Nephron (organoid): Measurements from ENCODE around the gene SLC50A1.

Source experiments
- H3K27ac Mint-ChIP-seq, 3 experiments: 2 replicates each; pipeline ENCODE4 v1.8.0; 2020; ENCODE audit warnings: mixed read lengths in 3 of 3, mild to moderate bottlenecking in 2 of 3, moderate library complexity in 1 of 3
- H3K27me3 Mint-ChIP-seq: 2 replicates; pipeline ENCODE4 v1.8.0; 2021; ENCODE audit warnings: low read depth, mild to moderate bottlenecking, moderate library complexity, mixed read lengths
- H3K36me3 Mint-ChIP-seq: 2 replicates; pipeline ENCODE4 v1.8.0; 2020; ENCODE audit warnings: low read depth, mixed read lengths
- H3K4me1 Mint-ChIP-seq: 2 replicates; pipeline ENCODE4 v1.8.0; 2020; ENCODE audit warnings: mixed read lengths
- H3K4me3 Mint-ChIP-seq, 3 experiments: 2 replicates each; pipeline ENCODE4 v1.8.0; 2020; ENCODE audit warnings: mild to moderate bottlenecking in 3 of 3, mixed read lengths in 3 of 3, moderate library complexity in 2 of 3
- H3K9me3 Mint-ChIP-seq: 2 replicates; pipeline ENCODE4 v1.8.0; 2020; ENCODE audit warnings: mixed read lengths
- TF ChIP-seq, protein P1 (sequence below), 3 experiments: fragments of 200-600 bp; sonication (generic); IDR thresholded peaks; one replicate each; pipeline ENCODE4 v1.5.0; 2021; ENCODE audit warnings: antibody characterized with exemption in 3 of 3; ENCODE audit not compliant: unreplicated experiment in 3 of 3

SLC50A1 gene

DNA sequence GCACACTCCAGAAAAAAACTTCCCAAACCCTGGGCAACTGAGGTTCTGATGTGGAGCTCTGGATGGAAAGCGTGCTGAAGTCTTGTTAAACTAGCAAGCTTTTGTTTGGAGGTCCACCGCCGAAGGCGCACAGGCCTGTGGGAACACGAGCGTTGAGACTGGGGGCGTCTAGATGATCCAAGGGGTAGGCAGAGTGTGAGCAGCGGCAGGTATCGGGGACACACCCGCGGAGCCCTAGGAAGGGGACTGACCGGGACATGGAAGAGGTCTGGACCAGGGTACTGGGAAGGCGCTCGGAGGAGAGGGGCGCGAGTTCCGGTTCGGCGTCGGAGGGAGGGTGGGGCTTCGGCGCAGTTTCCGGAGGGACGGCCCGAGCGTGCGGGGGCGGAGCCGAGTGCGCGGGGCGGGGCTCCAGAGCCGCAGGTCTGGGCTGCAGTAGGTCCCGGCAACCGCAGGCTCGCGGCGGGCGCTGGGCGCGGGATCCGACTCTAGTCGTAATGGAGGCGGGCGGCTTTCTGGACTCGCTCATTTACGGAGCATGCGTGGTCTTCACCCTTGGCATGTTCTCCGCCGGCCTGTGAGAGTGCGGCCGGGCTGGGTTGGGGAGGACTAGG, at the start of gene SLC50A1:
TSS of gene SLC50A1 (plus strand) at position 438 of the 614 bp plus-strand sequence. CDS start at position 498, 60 bp downstream.
- Mint-ChIP-seq H3K27ac (peak within 1 kb of the TSS; percentile 95 to 99 (median 99)), H3K36me3 (peaks cover 33% of the 10 kb centered on the region), H3K27me3 (peaks cover 4% of the 10 kb centered on the region), H3K4me3 (peak within 1 kb of the TSS; percentile 93 to 96 (median 94)), H3K4me1 (peaks cover 55% of the 10 kb centered on the region), H3K9me3 (no peaks in the 10 kb centered on the region)
- TF ChIP-seq, protein P1, sequence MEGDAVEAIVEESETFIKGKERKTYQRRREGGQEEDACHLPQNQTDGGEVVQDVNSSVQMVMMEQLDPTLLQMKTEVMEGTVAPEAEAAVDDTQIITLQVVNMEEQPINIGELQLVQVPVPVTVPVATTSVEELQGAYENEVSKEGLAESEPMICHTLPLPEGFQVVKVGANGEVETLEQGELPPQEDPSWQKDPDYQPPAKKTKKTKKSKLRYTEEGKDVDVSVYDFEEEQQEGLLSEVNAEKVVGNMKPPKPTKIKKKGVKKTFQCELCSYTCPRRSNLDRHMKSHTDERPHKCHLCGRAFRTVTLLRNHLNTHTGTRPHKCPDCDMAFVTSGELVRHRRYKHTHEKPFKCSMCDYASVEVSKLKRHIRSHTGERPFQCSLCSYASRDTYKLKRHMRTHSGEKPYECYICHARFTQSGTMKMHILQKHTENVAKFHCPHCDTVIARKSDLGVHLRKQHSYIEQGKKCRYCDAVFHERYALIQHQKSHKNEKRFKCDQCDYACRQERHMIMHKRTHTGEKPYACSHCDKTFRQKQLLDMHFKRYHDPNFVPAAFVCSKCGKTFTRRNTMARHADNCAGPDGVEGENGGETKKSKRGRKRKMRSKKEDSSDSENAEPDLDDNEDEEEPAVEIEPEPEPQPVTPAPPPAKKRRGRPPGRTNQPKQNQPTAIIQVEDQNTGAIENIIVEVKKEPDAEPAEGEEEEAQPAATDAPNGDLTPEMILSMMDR (IDR thresholded peaks at IDR 0.05; ENCODE audit: unreplicated experiment in 3 of 3), result peak; percentile 21 to 46 (median 32)

- H3K4me1 Mint-ChIP-seq, result peaks cover 37% of the 10 kb centered on the region
- peaks cover 7% of the 10 kb centered on the region for H3K36me3 Mint-ChIP-seq
- peak overlapping the region; percentile 56 to 66 (median 63) for H3K4me3 Mint-ChIP-seq
- no peaks in the 10 kb centered on the region for H3K9me3 Mint-ChIP-seq
- H3K27me3 Mint-ChIP-seq, result peaks cover 34% of the 10 kb centered on the region
- H3K27ac Mint-ChIP-seq, result no peak overlapping the region
- TF ChIP-seq, protein P1 (IDR thresholded peaks at IDR 0.05; ENCODE audit: unreplicated experiment in 3 of 3), result peak; percentile 96 to 99 (median 98)
Observed at GRCh38 chr1:155086128-155086741, 49.4 kb upstream of the SLC50A1 start.

- TF ChIP-seq, protein P1 (IDR thresholded peaks at IDR 0.05; ENCODE audit: unreplicated experiment in 3 of 3), result no peak
- Mint-ChIP-seq H3K4me3 (peak overlapping the region; percentile 66 to 74 (median 69)), H3K27ac (no peak overlapping the region), H3K9me3 (no peaks in the 10 kb centered on the region), H3K4me1 (peaks cover 34% of the 10 kb centered on the region), H3K27me3 (peaks cover 31% of the 10 kb centered on the region), H3K36me3 (peaks cover 7% of the 10 kb centered on the region)
Observed at GRCh38 chr1:155086856-155087535, 48.7 kb upstream of the SLC50A1 start.

DNA sequence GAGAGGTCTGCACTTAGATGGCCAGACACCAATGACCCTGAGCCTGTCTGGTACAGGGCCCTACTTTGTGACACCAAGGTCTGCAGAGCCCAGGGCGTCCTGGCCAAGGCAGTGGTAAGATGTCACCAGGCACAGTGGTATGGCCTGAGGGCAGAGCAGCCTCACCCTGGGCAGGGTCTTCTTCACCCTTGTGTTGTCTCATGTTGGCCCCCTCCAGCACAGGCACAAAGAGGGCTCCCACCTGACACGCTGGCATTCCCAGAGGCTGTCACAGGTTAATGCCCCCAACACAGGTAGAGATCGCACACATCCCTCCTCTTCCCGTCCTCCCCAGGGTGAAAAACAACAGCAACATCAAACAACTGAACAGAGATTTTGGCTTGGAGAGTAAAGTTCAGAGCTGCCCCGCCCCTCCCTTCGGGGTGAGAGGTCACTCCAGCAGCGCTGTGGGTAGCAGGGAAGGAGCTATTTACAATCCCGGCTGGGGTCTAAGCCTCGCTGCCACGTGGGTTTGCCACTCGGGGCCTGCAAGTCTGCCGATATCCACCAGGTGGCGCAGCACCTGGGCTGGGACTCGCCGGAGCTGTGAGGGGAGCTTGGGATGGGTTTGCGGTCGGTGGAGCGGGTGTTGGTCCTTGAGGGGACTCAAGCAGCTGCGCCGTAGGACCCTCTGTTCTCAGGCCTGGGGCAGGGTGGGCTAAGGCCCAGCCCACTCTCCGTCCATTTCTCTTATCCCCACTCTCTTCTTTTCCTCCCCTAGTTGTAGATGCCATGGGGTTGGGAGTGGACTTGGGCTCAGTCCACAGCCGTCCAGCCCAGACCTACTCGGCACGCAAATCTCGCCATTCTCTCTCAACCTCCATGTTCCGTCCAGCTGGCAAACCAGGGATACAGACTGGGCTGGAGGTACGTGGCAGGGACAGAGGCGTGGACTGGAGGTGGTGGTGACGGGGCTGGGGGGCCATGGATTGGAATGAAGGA, 44.3 kb upstream of the SLC50A1 start:
- Mint-ChIP-seq H3K4me1 (peaks cover 46% of the 10 kb centered on the region), H3K9me3 (no peaks in the 10 kb centered on the region), H3K27ac (peak overlapping the region in 1 of 3 experiments; percentile 70), H3K4me3 (peak overlapping the region in 1 of 3 experiments; percentile 26), H3K36me3 (peaks cover 7% of the 10 kb centered on the region), H3K27me3 (peaks cover 13% of the 10 kb centered on the region)
- TF ChIP-seq, protein P1 (IDR thresholded peaks at IDR 0.05; ENCODE audit: unreplicated experiment in 3 of 3), result peak; percentile 95 to 98 (median 96)

DNA sequence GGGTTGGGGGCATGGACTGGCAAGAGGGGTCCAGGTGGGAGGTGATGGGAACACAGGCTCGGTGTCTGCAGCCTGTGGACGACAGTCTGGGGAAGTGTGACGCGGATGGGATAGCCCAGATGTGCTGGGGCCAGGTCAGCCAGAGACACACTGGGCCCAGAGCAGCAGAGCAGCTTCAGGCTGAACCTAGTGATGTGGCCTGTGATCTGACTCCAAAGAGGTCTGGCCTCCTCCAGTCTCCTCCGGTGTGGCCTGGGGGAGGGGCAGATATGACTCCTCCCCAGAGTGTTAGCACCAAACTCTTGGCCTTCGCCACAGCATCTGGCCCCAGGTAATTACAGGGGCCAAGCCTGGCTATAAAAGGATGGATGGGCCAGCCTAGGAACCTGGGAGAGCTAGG, 43.5 kb upstream of the SLC50A1 start:
- Mint-ChIP-seq H3K36me3 (peaks cover 7% of the 10 kb centered on the region), H3K27me3 (peaks cover 13% of the 10 kb centered on the region), H3K9me3 (no peaks in the 10 kb centered on the region), H3K4me1 (peaks cover 46% of the 10 kb centered on the region), H3K27ac (no peak overlapping the region), H3K4me3 (no peak overlapping the region)
- TF ChIP-seq, protein P1 (IDR thresholded peaks at IDR 0.05; ENCODE audit: unreplicated experiment in 3 of 3), result no peak
